SIG-M5 treated with dmso at 0.1 percent for 504 hours (cell line): Measurements from ENCODE around the gene ANGEL1.

Source experiments
- DNase-seq: peaks from one replicate; lab custom pipeline; 2025; ENCODE audit not compliant: unreplicated experiment; lab: John Stamatoyannopoulos, UW

The ANGEL1 gene

GRCh38 chr14:76812422-76813383 lies at the start of gene ANGEL1:
Gene ANGEL1 (minus strand): TSS chr14:76812882. CDS start chr14:76812827, 55 bp downstream.
- peak; percentile 84 for DNase-seq

- DNase-seq = no peak
Measured at GRCh38 chr14:76861574-76862255, 49.0 kb upstream of the ANGEL1 start.

GRCh38 chr14:76856769-76857168 lies 44.1 kb upstream of the ANGEL1 start:
- DNase-seq = no peak

GRCh38 chr14:76855066-76855465 lies 42.4 kb upstream of the ANGEL1 start:
- DNase-seq = no peak

- peak; percentile 13 for DNase-seq
Measured at GRCh38 chr14:76848879-76849278, 36.2 kb upstream of the ANGEL1 start.

- DNase-seq = peak; percentile 90
Measured at GRCh38 chr14:76846331-76847047, 33.8 kb upstream of the ANGEL1 start.

- DNase-seq = peak; percentile 7
Measured at GRCh38 chr14:76844223-76844622, 31.5 kb upstream of the ANGEL1 start.

- DNase-seq = no peak
Measured at GRCh38 chr14:76842414-76842813, 29.7 kb upstream of the ANGEL1 start.

GRCh38 chr14:76837524-76837923 lies 24.8 kb upstream of the ANGEL1 start:
- DNase-seq = no peak

- DNase-seq = peak; percentile 2
Measured at GRCh38 chr14:76836029-76836630, 23.4 kb upstream of the ANGEL1 start.

- no peak for DNase-seq
Measured at GRCh38 chr14:76834241-76834661, 21.6 kb upstream of the ANGEL1 start.

- DNase-seq = no peak
Measured at GRCh38 chr14:76833011-76833410, 20.3 kb upstream of the ANGEL1 start.

- DNase-seq = peak; percentile 39
Measured at GRCh38 chr14:76832503-76832988, 19.9 kb upstream of the ANGEL1 start.

GRCh38 chr14:76830556-76830955 lies 17.9 kb upstream of the ANGEL1 start:
- DNase-seq = no peak

- no peak for DNase-seq
Measured at GRCh38 chr14:76829650-76830421, 17.2 kb upstream of the ANGEL1 start.

GRCh38 chr14:76829013-76829365 lies 16.3 kb upstream of the ANGEL1 start:
- no peak for DNase-seq

GRCh38 chr14:76828339-76829012 lies 15.8 kb upstream of the ANGEL1 start:
- DNase-seq = no peak

- DNase-seq = no peak
Measured at GRCh38 chr14:76827696-76828296, 15.1 kb upstream of the ANGEL1 start.

- no peak for DNase-seq
Measured at GRCh38 chr14:76826122-76826521, 13.4 kb upstream of the ANGEL1 start, which contains the start of gene LRRC74A. Gene LRRC74A (plus strand): TSS chr14:76826408. CDS start chr14:76826698, 290 bp downstream.
